Cardiac muscle cell (in vitro differentiated cells and primary cell): Measurements from ENCODE around the gene WTIP. TPM values are rescaled to one million over a fixed set of nuclear protein-coding genes. Genes with fewer than 3 reads are reported as not detected.

Experiments
- DNase-seq, 2 donors: peaks; one replicate each; pipeline versions ENCODE4 v3.0.0 to v3.0.0-alpha.2; 2010 to 2017; ENCODE audit warnings: low read depth in 1 of 2, low spot score in 1 of 2
- H3K27ac ChIP-seq: fragments of 200-600 bp; sonication (generic); 2 replicates; pipeline ENCODE4 v1.5.1; 2016
- H3K27me3 ChIP-seq: fragments of 200-600 bp; sonication (generic); 2 replicates; pipeline ENCODE4 v1.6.0; 2016; ENCODE audit warnings: control low read depth
- H3K36me3 ChIP-seq: fragments of 200-600 bp; sonication (generic); 2 replicates; pipeline ENCODE4 v1.5.1; 2016; ENCODE audit warnings: control low read depth
- H3K4me1 ChIP-seq: fragments of 200-600 bp; sonication (generic); 2 replicates; pipeline ENCODE4 v1.8.1; 2017; ENCODE audit warnings: low read depth, mild to moderate bottlenecking, mixed run types
- H3K4me3 ChIP-seq: fragments of 200-600 bp; sonication (generic); 2 replicates; pipeline ENCODE4 v1.5.1; 2016; ENCODE audit warnings: mild to moderate bottlenecking
- H3K9me3 ChIP-seq: fragments of 200-600 bp; sonication (generic); 2 replicates; pipeline ENCODE4 v1.5.1; 2017; ENCODE audit warnings: low read depth, mild to moderate bottlenecking, control low read depth
- polyA plus RNA-seq: library from polyadenylated mRNA; unstranded; fragments of >200 nt; fragmentation: Nextera tagmentation; extraction: Ambion mirVana; gene quantifications from 2 replicates; pipeline ENCODE4 v1.2.1, GENCODE V29; 2016
- total RNA-seq: library from RNA; depleted of rRNA; stranded (reverse); fragments of >200 nt; gene quantifications from 2 replicates; pipeline ENCODE4 v1.2.3, GENCODE V29; 2016
- TF ChIP-seq, protein P1 (sequence below): IDR thresholded peaks from 2 replicates; pipeline ENCODE4 v1.5.1; 2012; ENCODE audit warnings: low read depth, mild to moderate bottlenecking, low read length

Gene WTIP
- total and polyA plus RNA-seq, 2 experiments from 2014 or later: 13.6 to 29.4 TPM

DNA sequence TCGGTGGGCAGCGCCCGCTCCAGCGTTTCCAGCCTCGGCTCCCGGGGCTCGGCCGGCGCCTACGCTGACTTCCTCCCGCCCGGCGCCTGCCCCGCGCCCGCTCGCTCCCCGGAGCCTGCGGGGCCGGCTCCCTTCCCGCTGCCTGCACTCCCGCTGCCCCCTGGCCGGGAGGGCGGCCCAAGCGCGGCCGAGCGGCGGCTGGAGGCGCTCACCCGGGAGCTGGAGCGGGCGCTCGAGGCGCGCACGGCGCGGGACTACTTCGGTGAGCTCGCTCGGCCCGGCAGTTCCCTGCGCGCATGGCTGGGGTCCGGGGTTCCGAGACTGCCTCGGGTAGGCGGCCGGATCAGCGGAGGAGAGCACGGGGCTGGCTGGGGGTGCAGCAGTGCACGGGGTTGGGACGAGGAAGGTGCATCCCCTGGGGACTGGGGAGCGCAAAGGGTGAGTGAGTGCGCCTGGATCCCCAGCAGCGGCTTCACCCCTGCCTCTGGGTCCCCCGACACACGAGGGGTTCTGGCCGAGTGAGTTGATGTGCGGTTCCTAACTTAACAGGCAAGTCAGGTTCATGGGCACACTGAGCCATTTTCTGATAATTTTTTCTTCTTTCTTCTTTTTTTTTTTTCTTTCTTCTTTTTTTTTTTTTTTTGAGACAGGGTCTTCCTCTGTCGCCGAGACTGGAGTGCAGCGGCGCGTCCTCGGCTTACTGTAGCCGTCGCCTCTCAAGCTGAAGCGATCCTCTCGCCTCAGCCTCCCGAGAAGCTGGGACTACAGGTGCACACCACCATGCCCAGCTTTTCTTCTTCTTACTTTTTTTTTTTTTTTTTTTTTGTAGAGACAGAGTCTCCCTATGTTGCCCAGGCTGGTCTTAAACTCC is 1.1 kb downstream of the WTIP start:
- Histone ChIP-seq H3K36me3 (no peaks in the 10 kb centered on the region), H3K27ac (peak overlapping the region; percentile 95), H3K9me3 (no peaks in the 10 kb centered on the region), H3K4me1 (no peaks in the 10 kb centered on the region), H3K4me3 (peak overlapping the region; percentile 67), H3K27me3 (no peaks in the 10 kb centered on the region)
- peak; percentile 54 to 64 for DNase-seq
- TF ChIP-seq, protein P1, sequence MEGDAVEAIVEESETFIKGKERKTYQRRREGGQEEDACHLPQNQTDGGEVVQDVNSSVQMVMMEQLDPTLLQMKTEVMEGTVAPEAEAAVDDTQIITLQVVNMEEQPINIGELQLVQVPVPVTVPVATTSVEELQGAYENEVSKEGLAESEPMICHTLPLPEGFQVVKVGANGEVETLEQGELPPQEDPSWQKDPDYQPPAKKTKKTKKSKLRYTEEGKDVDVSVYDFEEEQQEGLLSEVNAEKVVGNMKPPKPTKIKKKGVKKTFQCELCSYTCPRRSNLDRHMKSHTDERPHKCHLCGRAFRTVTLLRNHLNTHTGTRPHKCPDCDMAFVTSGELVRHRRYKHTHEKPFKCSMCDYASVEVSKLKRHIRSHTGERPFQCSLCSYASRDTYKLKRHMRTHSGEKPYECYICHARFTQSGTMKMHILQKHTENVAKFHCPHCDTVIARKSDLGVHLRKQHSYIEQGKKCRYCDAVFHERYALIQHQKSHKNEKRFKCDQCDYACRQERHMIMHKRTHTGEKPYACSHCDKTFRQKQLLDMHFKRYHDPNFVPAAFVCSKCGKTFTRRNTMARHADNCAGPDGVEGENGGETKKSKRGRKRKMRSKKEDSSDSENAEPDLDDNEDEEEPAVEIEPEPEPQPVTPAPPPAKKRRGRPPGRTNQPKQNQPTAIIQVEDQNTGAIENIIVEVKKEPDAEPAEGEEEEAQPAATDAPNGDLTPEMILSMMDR: no peak

DNA sequence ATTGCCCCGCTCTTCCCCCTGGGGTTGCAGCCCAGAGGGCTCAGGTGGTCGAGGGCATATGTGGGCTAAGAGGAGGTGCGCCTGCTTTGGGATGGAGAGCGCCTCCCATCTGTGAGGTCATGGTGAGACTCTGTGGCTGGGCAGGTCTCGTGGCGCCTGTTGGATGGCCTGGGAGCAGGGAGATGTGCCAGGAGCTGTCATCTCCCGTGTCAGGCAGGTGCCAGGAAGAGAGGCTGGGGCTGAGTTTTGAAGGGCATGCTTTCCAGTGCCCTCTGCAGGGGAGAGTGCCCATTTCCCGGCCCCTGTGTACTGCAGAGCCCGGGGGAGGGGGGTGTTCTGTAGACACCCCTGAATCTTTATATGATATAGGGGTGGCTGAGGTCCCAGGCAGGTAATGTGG is 2.8 kb downstream of the WTIP start:
- no peak for DNase-seq

DNA sequence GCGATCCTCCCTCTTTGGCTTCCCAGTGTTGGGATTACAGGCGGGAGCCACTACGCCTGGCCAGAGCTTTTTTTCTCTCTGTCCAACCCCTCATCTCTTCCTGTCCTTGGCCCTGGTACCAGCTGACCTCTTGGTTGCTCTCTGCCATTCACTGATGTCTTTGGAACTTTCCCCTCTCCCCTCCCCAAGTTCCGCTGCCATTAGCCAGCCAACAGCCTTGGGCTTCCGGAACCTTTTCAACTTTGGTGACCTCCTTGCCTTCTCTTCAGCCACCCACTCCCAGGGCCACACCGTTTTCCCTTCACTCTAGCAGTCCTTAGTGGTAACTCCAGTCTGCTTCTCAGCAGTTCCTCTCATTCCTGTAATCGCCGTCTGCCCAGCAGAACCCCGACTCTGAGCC is 4.3 kb downstream of the WTIP start:
- Histone ChIP-seq H3K9me3 (no peaks in the 10 kb centered on the region), H3K4me1 (no peaks in the 10 kb centered on the region), H3K27ac (no peak overlapping the region), H3K4me3 (no peak overlapping the region), H3K27me3 (no peaks in the 10 kb centered on the region), H3K36me3 (no peaks in the 10 kb centered on the region)
- TF ChIP-seq, protein P1: no peak
- no peak for DNase-seq

More for the DNA sequence above, 2.8 kb downstream of the WTIP start:
- no peaks in the 10 kb centered on the region for H3K4me1 ChIP-seq
- H3K36me3 ChIP-seq: no peaks in the 10 kb centered on the region
- H3K27me3 ChIP-seq: no peaks in the 10 kb centered on the region
- no peaks in the 10 kb centered on the region for H3K9me3 ChIP-seq
- no peak overlapping the region for H3K4me3 ChIP-seq
- TF ChIP-seq, protein P1: no peak
- no peak overlapping the region for H3K27ac ChIP-seq

DNA sequence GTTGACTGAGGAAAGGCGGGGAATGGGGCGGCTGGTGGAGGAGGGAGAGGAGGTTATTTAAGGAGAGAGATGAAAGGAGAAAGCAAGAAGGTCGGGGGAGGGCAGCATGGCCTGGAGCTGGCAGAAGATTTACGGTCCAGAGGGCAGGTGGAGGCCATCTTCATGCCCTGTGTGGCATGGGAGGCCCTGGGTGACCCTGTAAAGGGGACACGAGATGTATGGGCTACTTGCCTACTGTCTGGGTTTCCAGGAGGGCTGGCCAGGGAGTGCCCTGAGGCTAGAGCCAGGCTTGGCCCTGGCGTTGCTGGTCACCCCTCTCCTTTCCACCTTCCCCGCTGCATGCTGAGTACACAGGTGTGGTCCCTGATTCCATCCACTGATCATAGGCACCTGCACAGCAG is 6.1 kb downstream of the WTIP start:
- H3K9me3 ChIP-seq: no peaks in the 10 kb centered on the region
- no peak overlapping the region for H3K4me3 ChIP-seq
- TF ChIP-seq, protein P1: no peak
- H3K36me3 ChIP-seq: peaks cover 2% of the 10 kb centered on the region
- no peak for DNase-seq
- no peaks in the 10 kb centered on the region for H3K4me1 ChIP-seq
- H3K27me3 ChIP-seq: no peaks in the 10 kb centered on the region
- no peak overlapping the region for H3K27ac ChIP-seq

DNA sequence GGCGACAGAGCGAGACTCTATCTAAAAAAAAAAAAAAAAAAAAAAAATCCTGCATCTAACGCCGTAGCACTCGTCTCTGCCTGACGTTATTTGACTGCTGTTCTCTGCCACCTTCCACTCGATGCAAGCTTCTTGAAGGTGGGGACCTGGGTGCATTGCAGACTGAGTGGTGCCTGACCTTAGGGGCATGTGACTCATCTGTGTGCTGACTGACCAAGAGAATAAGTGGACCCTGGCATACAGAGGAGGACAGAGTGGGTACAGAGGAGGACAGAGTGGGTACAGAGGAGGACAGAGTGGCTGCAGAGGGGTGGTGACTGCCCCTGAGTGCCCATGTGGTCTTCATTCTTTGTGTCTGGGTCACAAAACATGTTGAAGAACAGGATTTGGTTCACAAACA is 7.6 kb downstream of the WTIP start:
- Histone ChIP-seq H3K27me3 (no peaks in the 10 kb centered on the region), H3K4me3 (no peak overlapping the region), H3K9me3 (no peaks in the 10 kb centered on the region), H3K27ac (no peak overlapping the region), H3K36me3 (peaks cover 9% of the 10 kb centered on the region), H3K4me1 (no peaks in the 10 kb centered on the region)
- DNase-seq: no peak
- TF ChIP-seq, protein P1: no peak
